ENCODE data around the gene PLPPR5. TPM values are rescaled to one million over a fixed set of nuclear protein-coding genes. Genes with fewer than 3 reads are reported as not detected.

The PLPPR5 gene
- total RNA-seq, 1 experiment from 2014 or later, result not detected

- no peak for TF ChIP-seq YY1 (IDR thresholded peaks at IDR 0.05; ENCODE audit: extremely low read depth, insufficient replicate concordance, low read depth, low read length)
- no peak for TF ChIP-seq CEBPB (IDR thresholded peaks at IDR 0.05; ENCODE audit: low read depth)
- TF ChIP-seq CBX3 (IDR thresholded peaks at IDR 0.05; ENCODE audit: low read depth), result no peak
- no peak for TF ChIP-seq FOSL1 (IDR thresholded peaks at IDR 0.05; ENCODE audit: low read depth)
- no peak for TF ChIP-seq POLR2AphosphoS5 (IDR thresholded peaks at IDR 0.05; ENCODE audit: low read depth, low read length)
These were observed 129.8 kb downstream of the PLPPR5 start (continued) for GRCh38 chr1:98874828-98875227.

GRCh38 chr1:98870959-98871903, 133.4 kb downstream of the PLPPR5 start:
- POLR2A ChIA-PET, result no interaction called here

More at GRCh38 chr1:98870959-98871903, 133.4 kb downstream of the PLPPR5 start:
- no peaks in the 10 kb centered on the region for H3K36me3 ChIP-seq (ENCODE audit: control insufficient read depth in 1 of 2, insufficient read depth in 2 of 2, low read length in 2 of 2)
- intact Hi-C loops (cut with micrococcal nuclease), result no loop called here
- no peaks in the 10 kb centered on the region for H4K20me1 ChIP-seq (ENCODE audit: insufficient read depth)
- ATAC-seq (no peak), DNase-seq (ENCODE audit: low read depth, low spot score) (no peak)
- TF ChIP-seq ZNF274 (IDR thresholded peaks at IDR 0.05; ENCODE audit: low read depth, low read length) (no peak), YY1 (IDR thresholded peaks at IDR 0.05; ENCODE audit: extremely low read depth, insufficient replicate concordance, low read depth, low read length) (no peak), POLR2AphosphoS5 (IDR thresholded peaks at IDR 0.05; ENCODE audit: low read depth, low read length) (no peak), CTCF (IDR thresholded peaks at IDR 0.05 in 2 of 3, conservative IDR thresholded peaks at IDR 0.05 in 1 of 3; ENCODE audit: borderline replicate concordance in 1 of 3, insufficient read depth in 1 of 3, low read depth in 2 of 3, low read length in 2 of 3) (no peak), CEBPB (IDR thresholded peaks at IDR 0.05; ENCODE audit: low read depth) (no peak), ZFX (IDR thresholded peaks at IDR 0.05) (no peak), POLR2A (IDR thresholded peaks at IDR 0.05; ENCODE audit: borderline replicate concordance, extremely low read depth, insufficient read depth, insufficient read length) (no peak), ATF3 (IDR thresholded peaks at IDR 0.05) (no peak)
- ChIA-PET RAD21 (ENCODE audit: low non-redundant PET in 1 of 2, low total read pairs in 2 of 2, uncharacterized antibody in 2 of 2, unreplicated experiment in 2 of 2) (no interaction called here), CTCF (no interaction called here)
- H2AFZ ChIP-seq (ENCODE audit: low read depth, low read length, poor library complexity, severe bottlenecking), result no peak overlapping the region
- H3K27ac ChIP-seq (ENCODE audit: low read depth, low read length), result no peak overlapping the region
- H3K9me2 ChIP-seq (ENCODE audit: insufficient read depth), result no peaks in the 10 kb centered on the region; the same call in 1 of the 2 replicates
- H3K27me3 ChIP-seq (ENCODE audit: insufficient read depth, low read length), result no peaks in the 10 kb centered on the region
- H3K79me2 ChIP-seq (ENCODE audit: insufficient read depth, low read length), result no peaks in the 10 kb centered on the region
- H3K9me3 ChIP-seq (ENCODE audit: control insufficient read depth in 1 of 2, insufficient read depth in 1 of 2, low read depth in 1 of 2, low read length in 2 of 2), result no peaks in the 10 kb centered on the region
- H3K4me3 ChIP-seq (replicated peaks in 1 of 2; ENCODE audit: low read depth in 1 of 2, low read length in 2 of 2), result no peak overlapping the region
- H3K9ac ChIP-seq (ENCODE audit: low read length), result no peak overlapping the region
- no peak overlapping the region for H3K4me2 ChIP-seq (ENCODE audit: low read length)
- BruUV-seq (replicated peaks), result no TSS peak
- no peaks in the 10 kb centered on the region for H3K4me1 ChIP-seq (ENCODE audit: control insufficient read depth in 1 of 2, insufficient read depth in 2 of 2, low read length in 2 of 2)
